RWPE2 (cell line): ENCODE results near the gene KATNB1.
A peak's percentile ranks its signal among the peaks of the same experiment; 100 is the strongest.

Source experiments
- ATAC-seq: fragments of 200-7000 bp; cut with Tn5 transposase; 3 replicates; pipeline ENCODE4 v1.9.1; 2021; ENCODE audit warnings: low read depth
- DNase-seq: peaks from one replicate; pipeline ENCODE4 v3.0.0-alpha.2; 2020; ENCODE audit warnings: low spot score
- H3K27ac ChIP-seq: fragments of 450-650 bp; 2 replicates; pipeline ENCODE4 v1.5.1; 2017; ENCODE audit warnings: mild to moderate bottlenecking; ENCODE audit not compliant: poor library complexity, severe bottlenecking
- H3K27me3 ChIP-seq: fragments of 250-450 bp; sonication (Bioruptor Pico); 2 replicates; pipeline ENCODE4 v1.5.1; 2021; ENCODE audit warnings: mild to moderate bottlenecking, moderate library complexity; ENCODE audit not compliant: insufficient read depth, poor library complexity, severe bottlenecking
- H3K36me3 ChIP-seq: fragments of 250-450 bp; sonication (Bioruptor Pico); 2 replicates; pipeline ENCODE4 v1.5.1; 2020; ENCODE audit warnings: low read depth, mild to moderate bottlenecking, moderate library complexity
- H3K4me1 ChIP-seq: fragments of 250-450 bp; sonication (Bioruptor Pico); 2 replicates; pipeline ENCODE4 v1.5.1; 2021; ENCODE audit warnings: mild to moderate bottlenecking, moderate library complexity; ENCODE audit not compliant: insufficient read depth, poor library complexity, severe bottlenecking
- H3K4me3 ChIP-seq: fragments of 250-450 bp; sonication (Bioruptor Pico); 2 replicates; pipeline ENCODE4 v1.5.1; 2021; ENCODE audit warnings: mild to moderate bottlenecking, moderate library complexity; ENCODE audit not compliant: severe bottlenecking
- H3K9me3 ChIP-seq: fragments of 250-450 bp; sonication (Bioruptor Pico); 2 replicates; pipeline ENCODE4 v1.5.1; 2021; ENCODE audit warnings: mild to moderate bottlenecking, moderate library complexity; ENCODE audit not compliant: severe bottlenecking
- TF ChIP-seq, protein P1 (sequence below): fragments of 450-650 bp; IDR thresholded peaks from one replicate; pipeline ENCODE4 v1.5.1; 2017; ENCODE audit warnings: mild to moderate bottlenecking, moderate library complexity; ENCODE audit not compliant: poor library complexity, severe bottlenecking

The KATNB1 gene

DNA sequence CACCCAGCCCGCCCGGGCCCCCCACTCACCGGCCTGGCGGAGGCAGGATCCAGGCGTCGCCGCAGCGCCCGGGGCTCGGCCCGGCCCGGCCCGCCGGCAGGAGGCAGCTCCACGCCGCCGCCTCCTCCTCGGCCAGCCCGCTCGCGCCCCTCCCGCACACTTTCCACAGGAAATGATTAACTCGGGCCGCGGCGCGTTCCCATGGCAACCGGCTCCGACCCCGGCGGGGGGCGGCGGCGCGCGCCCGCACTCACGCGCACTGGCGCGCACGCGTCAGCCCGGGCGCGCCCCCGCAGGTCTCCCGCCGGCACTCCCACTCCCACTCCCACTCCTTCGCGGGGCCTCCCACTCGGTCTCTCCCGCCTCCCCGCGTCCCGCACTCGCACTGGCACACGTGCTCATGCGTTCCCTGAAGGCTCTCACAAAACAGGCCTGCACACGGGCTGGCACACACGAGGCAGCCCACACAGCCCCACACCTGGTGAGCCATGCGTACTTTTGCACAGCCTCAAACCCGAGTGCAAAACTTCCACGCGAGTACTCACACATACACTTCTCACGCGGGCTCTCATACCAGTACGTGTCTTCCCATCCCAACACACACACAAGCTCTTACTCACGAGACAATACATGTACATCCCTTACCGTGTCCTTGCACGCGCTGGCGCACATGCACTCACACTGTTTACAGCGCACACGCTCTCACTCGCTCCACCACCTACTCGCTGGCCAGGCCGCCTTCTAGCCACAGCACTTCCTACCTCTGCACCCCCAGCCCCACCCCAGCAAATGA is 67.0 kb downstream of the KATNB1 start, which contains the start of gene KIFC3:
Gene KIFC3 (minus strand): TSS at position 151 of the 793 bp plus-strand sequence. CDS start 4,248 bp downstream, outside the sequence.
- Histone ChIP-seq H3K9me3 (no peaks in the 10 kb centered on the region), H3K27ac (peak within 1 kb of the TSS; percentile 87), H3K36me3 (peaks cover 3% of the 10 kb centered on the region), H3K27me3 (no peaks in the 10 kb centered on the region), H3K4me1 (peaks cover 49% of the 10 kb centered on the region), H3K4me3 (peak within 1 kb of the TSS; percentile 79)
- ATAC-seq: peak; percentile 21; the same call in 2 of the 3 replicates
- TF ChIP-seq, protein P1, sequence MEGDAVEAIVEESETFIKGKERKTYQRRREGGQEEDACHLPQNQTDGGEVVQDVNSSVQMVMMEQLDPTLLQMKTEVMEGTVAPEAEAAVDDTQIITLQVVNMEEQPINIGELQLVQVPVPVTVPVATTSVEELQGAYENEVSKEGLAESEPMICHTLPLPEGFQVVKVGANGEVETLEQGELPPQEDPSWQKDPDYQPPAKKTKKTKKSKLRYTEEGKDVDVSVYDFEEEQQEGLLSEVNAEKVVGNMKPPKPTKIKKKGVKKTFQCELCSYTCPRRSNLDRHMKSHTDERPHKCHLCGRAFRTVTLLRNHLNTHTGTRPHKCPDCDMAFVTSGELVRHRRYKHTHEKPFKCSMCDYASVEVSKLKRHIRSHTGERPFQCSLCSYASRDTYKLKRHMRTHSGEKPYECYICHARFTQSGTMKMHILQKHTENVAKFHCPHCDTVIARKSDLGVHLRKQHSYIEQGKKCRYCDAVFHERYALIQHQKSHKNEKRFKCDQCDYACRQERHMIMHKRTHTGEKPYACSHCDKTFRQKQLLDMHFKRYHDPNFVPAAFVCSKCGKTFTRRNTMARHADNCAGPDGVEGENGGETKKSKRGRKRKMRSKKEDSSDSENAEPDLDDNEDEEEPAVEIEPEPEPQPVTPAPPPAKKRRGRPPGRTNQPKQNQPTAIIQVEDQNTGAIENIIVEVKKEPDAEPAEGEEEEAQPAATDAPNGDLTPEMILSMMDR: peak; percentile 62
- peak; percentile 92 for DNase-seq

DNA sequence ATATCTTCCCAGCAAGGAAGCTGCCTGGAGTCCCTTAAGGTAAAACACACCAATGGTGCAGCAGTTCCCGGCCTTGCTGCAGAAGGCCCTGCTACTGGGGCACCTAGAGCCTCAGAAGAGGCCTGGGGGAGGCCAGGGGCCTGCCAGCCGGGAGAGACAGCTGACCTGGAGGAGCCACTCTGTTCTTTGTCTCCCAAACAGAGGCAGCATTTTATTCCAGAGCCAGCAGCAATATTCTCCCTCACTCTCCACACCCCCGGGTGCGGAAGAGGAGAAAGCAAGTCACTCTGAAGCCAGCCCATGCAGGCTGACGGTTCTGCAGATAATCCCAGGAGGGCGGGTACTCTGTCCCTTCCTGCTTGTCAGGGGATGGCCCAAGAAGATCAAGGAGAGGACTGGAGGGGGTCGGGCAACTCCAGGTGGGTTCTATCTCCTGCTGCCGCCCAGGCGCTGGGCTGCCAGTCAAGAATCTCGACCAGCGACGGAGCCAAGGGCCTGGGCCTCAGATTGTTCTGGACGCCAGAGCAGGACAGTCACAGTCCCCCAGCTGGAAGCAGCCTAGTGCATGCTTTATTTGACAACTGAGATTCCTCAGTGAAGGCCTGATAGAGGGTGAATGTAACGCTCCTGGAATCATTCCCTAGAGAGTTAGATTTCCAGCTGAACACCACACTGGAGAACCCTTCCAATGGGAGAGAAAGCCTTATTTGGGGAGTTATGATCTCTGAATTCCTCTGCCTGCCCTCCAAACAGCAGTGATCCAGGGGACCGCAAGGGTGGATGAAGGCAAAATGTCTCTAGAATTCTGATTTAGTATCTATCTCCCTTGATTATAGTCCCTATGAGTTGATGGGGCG is 67.8 kb downstream of the KATNB1 start:
- no peak for ATAC-seq
- TF ChIP-seq, protein P1: no peak
- no peaks in the 10 kb centered on the region for H3K9me3 ChIP-seq
- peak overlapping the region; percentile 87 for H3K27ac ChIP-seq
- no peaks in the 10 kb centered on the region for H3K36me3 ChIP-seq
- peaks cover 48% of the 10 kb centered on the region for H3K4me1 ChIP-seq
- no peak for DNase-seq
- no peaks in the 10 kb centered on the region for H3K27me3 ChIP-seq
- H3K4me3 ChIP-seq: no peak overlapping the region

DNA sequence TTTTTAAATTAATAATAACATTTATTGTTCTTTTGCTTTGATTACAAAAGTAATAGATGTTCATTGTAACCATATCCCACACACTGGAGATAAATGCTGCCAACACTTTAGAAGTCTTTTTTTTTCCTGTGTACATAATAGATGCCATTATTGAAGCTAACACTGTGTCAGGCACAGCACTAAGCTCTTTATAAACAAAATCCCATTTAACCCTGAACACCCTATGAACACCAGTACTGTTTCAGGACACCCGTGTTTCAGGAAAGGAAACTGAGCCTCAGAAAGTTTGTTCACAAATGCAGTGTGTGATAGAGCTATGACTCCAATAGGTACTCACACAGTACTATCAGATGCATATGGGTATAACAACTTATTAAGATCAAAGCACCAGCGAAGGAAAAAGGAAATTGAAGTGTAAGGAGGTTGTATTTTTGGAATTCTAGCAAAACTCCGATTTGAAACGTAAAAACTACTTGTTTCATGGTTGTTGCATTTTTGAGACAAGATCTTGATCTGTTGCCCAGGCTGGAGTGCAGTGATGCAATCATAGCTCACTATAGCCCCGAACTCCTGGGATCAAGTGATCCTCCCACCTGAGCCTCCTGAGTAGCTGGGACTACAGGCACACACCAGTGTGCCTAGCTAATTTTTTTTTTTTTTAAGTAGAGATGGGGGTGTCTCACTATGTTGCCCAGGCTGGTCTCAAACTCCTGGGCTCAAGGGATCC is 68.7 kb downstream of the KATNB1 start:
- TF ChIP-seq, protein P1: no peak
- no peak overlapping the region for H3K4me3 ChIP-seq
- H3K36me3 ChIP-seq: no peaks in the 10 kb centered on the region
- peaks cover 50% of the 10 kb centered on the region for H3K4me1 ChIP-seq
- H3K27me3 ChIP-seq: no peaks in the 10 kb centered on the region
- peak overlapping the region; percentile 87 for H3K27ac ChIP-seq
- ATAC-seq: no peak
- no peak for DNase-seq
- H3K9me3 ChIP-seq: no peaks in the 10 kb centered on the region

DNA sequence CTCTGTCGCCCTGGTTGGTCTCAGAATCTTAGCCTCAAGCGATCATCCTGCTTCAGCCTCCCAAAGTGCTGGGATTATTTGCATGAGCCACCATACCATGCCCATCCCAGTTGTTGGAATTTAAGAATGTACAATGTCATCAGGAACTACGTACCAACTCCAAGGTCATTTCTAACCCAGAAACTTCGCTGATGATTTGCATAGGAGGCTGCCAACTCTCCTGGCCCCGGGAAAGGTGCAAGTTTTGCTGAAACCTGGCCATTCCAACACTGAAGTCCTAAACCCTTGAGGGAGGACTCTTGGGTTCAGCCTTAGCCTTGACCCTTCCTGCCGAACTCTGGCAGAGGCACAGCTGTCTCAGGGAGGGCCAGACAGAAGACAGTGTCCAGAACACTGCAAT is 69.6 kb downstream of the KATNB1 start:
- no peaks in the 10 kb centered on the region for H3K36me3 ChIP-seq
- H3K9me3 ChIP-seq: no peaks in the 10 kb centered on the region
- DNase-seq: no peak
- TF ChIP-seq, protein P1: no peak
- no peak overlapping the region for H3K4me3 ChIP-seq
- no peak overlapping the region for H3K27ac ChIP-seq
- H3K27me3 ChIP-seq: no peaks in the 10 kb centered on the region
- no peak for ATAC-seq
- H3K4me1 ChIP-seq: peaks cover 50% of the 10 kb centered on the region
